Fibroblast of villous mesenchyme (primary cell): ENCODE data around the gene NTHL1. TPM values are rescaled to one million over a fixed set of nuclear protein-coding genes. Genes with fewer than 3 reads are reported as not detected.

Experiments used
- DNase-seq: peaks from one replicate; pipeline ENCODE4 v3.0.0-alpha.2; 2010; ENCODE audit warnings: low read depth
- H3K4me3 ChIP-seq: 2 replicates; pipeline ENCODE4 v1.5.1; 2011; ENCODE audit warnings: low read depth, mild to moderate bottlenecking, low read length
- CTCF ChIP-seq: IDR thresholded peaks from 2 replicates; pipeline ENCODE4 v1.5.1; 2012; ENCODE audit warnings: low read depth, mild to moderate bottlenecking, low read length; ENCODE audit not compliant: insufficient read depth
- total RNA-seq: library from RNA; depleted of rRNA; stranded (reverse); fragments of >200 nt; gene quantifications from 2 replicates; pipeline ENCODE4 v1.2.3, GENCODE V29; 2012

NTHL1 gene
- total RNA-seq, 1 donor, result 25.5 TPM

- no peak for TF ChIP-seq CTCF
- no peak overlapping the region for H3K4me3 ChIP-seq
- DNase-seq, result no peak
Observed at GRCh38 chr16:2079311-2079800, 31.7 kb upstream of the NTHL1 start.

GRCh38 chr16:2078691-2079090, 31.1 kb upstream of the NTHL1 start:
- DNase-seq, result no peak
- H3K4me3 ChIP-seq, result no peak overlapping the region
- TF ChIP-seq CTCF, result no peak

DNA sequence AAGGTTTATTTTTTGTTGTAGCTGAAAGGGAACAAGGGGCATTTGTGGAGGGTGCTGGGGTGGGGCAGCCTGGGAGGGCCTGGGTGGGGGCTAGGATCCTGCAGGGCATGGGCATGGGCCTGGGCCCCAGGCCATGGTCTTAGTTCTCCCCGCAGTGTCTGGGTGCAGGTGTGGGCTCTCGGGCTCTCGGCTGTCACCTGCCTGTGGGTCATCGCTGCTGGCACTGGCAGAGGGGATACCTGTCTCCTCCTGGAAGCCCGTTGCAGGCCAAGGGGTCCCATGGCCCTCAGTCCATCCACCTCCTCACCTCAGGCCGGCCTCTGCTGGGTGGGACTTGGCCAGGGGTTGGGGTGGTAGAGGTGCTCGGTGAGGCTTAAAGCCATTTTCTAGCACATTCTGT, 30.5 kb upstream of the NTHL1 start:
- DNase-seq, result no peak
- no peak overlapping the region for H3K4me3 ChIP-seq
- no peak for TF ChIP-seq CTCF

DNA sequence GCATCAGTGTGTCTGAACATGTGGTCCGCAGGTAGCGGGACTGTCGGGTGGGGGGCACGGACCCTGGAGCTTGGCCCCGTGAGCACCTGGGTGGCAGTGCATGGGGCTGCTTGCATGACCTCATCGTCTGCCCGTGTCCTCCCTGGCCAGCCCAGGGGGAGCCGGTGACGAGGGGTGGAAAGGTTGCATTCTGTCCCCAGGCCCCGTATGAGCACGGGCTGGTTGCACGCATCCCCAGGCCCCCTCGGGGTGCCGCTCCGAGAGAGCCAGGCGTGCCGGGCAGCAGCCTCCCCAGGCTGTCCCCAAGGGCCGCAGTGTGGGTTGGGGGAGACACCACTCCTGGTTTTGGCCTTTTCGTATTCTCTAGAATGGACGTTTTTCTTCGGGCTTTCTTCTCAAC, 30.1 kb upstream of the NTHL1 start:
- no peak for TF ChIP-seq CTCF
- DNase-seq, result no peak
- no peak overlapping the region for H3K4me3 ChIP-seq

DNA sequence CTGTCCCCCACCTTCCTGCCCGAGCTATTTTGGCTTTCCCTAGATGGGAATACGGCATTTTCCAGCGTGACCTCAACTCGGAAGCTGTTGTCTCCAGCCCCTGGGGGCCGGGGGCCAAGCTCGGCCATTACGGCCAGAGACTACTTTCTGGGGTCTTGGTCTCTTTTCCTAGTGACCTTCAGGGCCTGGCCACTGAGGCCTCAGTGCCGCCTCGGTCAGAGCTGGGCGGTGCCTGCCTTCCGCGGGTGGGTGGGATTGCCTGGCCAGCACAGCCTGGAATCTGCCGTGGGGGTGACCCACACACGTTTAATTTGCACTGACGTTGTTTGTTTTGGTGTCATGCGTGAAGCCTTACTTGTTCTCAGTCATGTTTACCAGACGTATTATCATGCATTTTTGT, 29.4 kb upstream of the NTHL1 start:
- TF ChIP-seq CTCF, result no peak
- DNase-seq, result no peak
- H3K4me3 ChIP-seq, result no peak overlapping the region

- no peak for DNase-seq
- H3K4me3 ChIP-seq, result no peak overlapping the region
- TF ChIP-seq CTCF, result no peak
Observed at GRCh38 chr16:2076072-2076865, 28.6 kb upstream of the NTHL1 start.

- DNase-seq, result no peak
- TF ChIP-seq CTCF, result no peak
- H3K4me3 ChIP-seq, result no peak overlapping the region
Observed at GRCh38 chr16:2075631-2076030, 28.0 kb upstream of the NTHL1 start.
